Suprapubic skin (tissue), 3 donors: ENCODE data around the gene POLR1D.

ENCODE experiments used
- POLR2AphosphoS5 ChIP-seq, 3 donors: sonication (generic); formaldehyde crosslinking; IDR thresholded peaks; one replicate each; pipeline ENCODE4 v1.6.1; 2017; ENCODE audit warnings: antibody characterized with exemption in 3 of 3
- TF ChIP-seq, protein P1 (sequence below), 2 donors: fragments of 200-600 bp in 1 of 2; fragments of 450-650 bp in 1 of 2; sonication (generic) in 1 of 2; IDR thresholded peaks; one replicate each; pipeline ENCODE4 v1.5.1; 2016 to 2019; ENCODE audit warnings: antibody characterized with exemption in 2 of 2, mild to moderate bottlenecking in 1 of 2, moderate library complexity in 1 of 2

DNA sequence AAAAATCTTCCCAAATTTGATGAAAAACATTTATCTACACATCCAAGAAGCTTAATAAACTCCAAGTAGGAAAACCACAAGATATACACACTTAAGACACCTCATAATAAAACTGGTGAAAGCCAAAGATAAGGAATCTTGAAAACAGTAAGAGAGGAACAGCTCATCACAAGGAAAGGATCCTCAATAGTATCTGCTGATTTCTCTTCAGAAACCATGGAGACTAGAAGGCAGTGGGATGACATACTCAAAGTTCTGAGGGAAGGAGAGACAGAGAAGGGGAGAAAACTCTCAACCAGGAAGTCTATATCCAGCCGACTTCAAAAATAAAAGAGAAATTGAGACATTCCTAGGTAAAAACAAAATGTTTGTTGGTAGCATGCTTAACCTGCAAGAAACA, 47.0 kb upstream of the POLR1D start:
- TF ChIP-seq, protein P1, sequence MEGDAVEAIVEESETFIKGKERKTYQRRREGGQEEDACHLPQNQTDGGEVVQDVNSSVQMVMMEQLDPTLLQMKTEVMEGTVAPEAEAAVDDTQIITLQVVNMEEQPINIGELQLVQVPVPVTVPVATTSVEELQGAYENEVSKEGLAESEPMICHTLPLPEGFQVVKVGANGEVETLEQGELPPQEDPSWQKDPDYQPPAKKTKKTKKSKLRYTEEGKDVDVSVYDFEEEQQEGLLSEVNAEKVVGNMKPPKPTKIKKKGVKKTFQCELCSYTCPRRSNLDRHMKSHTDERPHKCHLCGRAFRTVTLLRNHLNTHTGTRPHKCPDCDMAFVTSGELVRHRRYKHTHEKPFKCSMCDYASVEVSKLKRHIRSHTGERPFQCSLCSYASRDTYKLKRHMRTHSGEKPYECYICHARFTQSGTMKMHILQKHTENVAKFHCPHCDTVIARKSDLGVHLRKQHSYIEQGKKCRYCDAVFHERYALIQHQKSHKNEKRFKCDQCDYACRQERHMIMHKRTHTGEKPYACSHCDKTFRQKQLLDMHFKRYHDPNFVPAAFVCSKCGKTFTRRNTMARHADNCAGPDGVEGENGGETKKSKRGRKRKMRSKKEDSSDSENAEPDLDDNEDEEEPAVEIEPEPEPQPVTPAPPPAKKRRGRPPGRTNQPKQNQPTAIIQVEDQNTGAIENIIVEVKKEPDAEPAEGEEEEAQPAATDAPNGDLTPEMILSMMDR (IDR thresholded peaks at IDR 0.05) = no peak
- TF ChIP-seq POLR2AphosphoS5 (IDR thresholded peaks at IDR 0.05) = no peak
